OCI-LY7 (cell line): ENCODE data around the gene ATP1A2. TPM values are rescaled to one million over a fixed set of nuclear protein-coding genes. Genes with fewer than 3 reads are reported as not detected.

Experiments
- BruUV-seq: library from RNA; stranded (reverse); fragments of 400-500 nt; replicated peaks from 2 replicates; lab custom pipeline; 2021; lab: Mats Ljungman, UMichigan
- CTCF ChIA-PET: fragments of 300-600 bp; sonication (Branson Sonifier 250); formaldehyde crosslinking; loops from one replicate; lab custom pipeline; 2022; ENCODE audit warnings: antibody characterized with exemption; ENCODE audit not compliant: unreplicated experiment; lab: Charles Lee
- POLR2A ChIA-PET: fragments of 300-600 bp; sonication (Branson Sonifier 250); formaldehyde crosslinking; loops from one replicate; lab custom pipeline; 2022; ENCODE audit warnings: antibody characterized with exemption; lab: Charles Lee
- DNase-seq: peaks from one replicate; pipeline ENCODE4 v3.0.0-alpha.2; 2015; ENCODE audit warnings: low spot score
- H2AFZ ChIP-seq: fragments of 200-600 bp; sonication (generic), shearing (Covaris generic); 2 replicates; pipeline ENCODE4 v1.6.1; 2014; ENCODE audit warnings: mild to moderate bottlenecking, antibody characterized with exemption, low read length, moderate library complexity
- H3K27ac ChIP-seq: fragments of 200-600 bp; sonication (generic); 2 replicates; pipeline ENCODE4 v1.5.1; 2014; ENCODE audit warnings: mixed run types, low read depth, mild to moderate bottlenecking, moderate library complexity, low read length, inconsistent platforms; ENCODE audit not compliant: poor library complexity, severe bottlenecking
- H3K36me3 ChIP-seq: fragments of 200-600 bp; sonication (generic); 2 replicates; pipeline ENCODE4 v1.6.1; 2014; ENCODE audit warnings: mild to moderate bottlenecking, antibody characterized with exemption, low read length, moderate library complexity, mixed read lengths; ENCODE audit not compliant: insufficient read depth
- H3K4me1 ChIP-seq: fragments of 200-600 bp; sonication (generic); 2 replicates; pipeline ENCODE4 v1.5.1; 2014; ENCODE audit warnings: mild to moderate bottlenecking, low read length; ENCODE audit not compliant: insufficient read depth, poor library complexity, severe bottlenecking
- H3K4me2 ChIP-seq: fragments of 200-600 bp; sonication (generic); 2 replicates; pipeline ENCODE4 v1.6.1; 2014; ENCODE audit warnings: mild to moderate bottlenecking, low read length
- H3K4me3 ChIP-seq: fragments of 200-600 bp; sonication (generic); 2 replicates; pipeline ENCODE4 v1.5.1; 2014; ENCODE audit warnings: mild to moderate bottlenecking, low read depth, low read length; ENCODE audit not compliant: poor library complexity, severe bottlenecking
- H3K79me2 ChIP-seq: fragments of 200-600 bp; sonication (generic); 2 replicates; pipeline ENCODE4 v1.6.1; 2016; ENCODE audit warnings: low read depth, mild to moderate bottlenecking, low read length, moderate library complexity, mixed read lengths; ENCODE audit not compliant: insufficient read depth
- H3K9me2 ChIP-seq: fragments of 200-600 bp; sonication (generic); 2 replicates; pipeline ENCODE4 v1.6.1; 2016; ENCODE audit warnings: mild to moderate bottlenecking, low read length, mixed read lengths; ENCODE audit not compliant: insufficient read depth
- H3K9me3 ChIP-seq: fragments of 200-600 bp; sonication (generic); 2 replicates; pipeline ENCODE4 v1.6.1; 2014; ENCODE audit warnings: mild to moderate bottlenecking, mixed run types, low read length, mixed read lengths
- H4K20me1 ChIP-seq: fragments of 200-600 bp; sonication (generic); 2 replicates; pipeline ENCODE4 v1.6.1; 2014; ENCODE audit warnings: mild to moderate bottlenecking, antibody characterized with exemption, low read length, moderate library complexity, mixed read lengths; ENCODE audit not compliant: insufficient read depth
- EZH2phosphoT487 ChIP-seq: fragments of 200-600 bp; sonication (generic); IDR thresholded peaks from 2 replicates; pipeline ENCODE4 v1.6.1; 2018; ENCODE audit warnings: low read depth, borderline replicate concordance, mild to moderate bottlenecking, mixed run types, antibody characterized with exemption, low read length, moderate library complexity, mixed read lengths
- intact Hi-C: fragments of 100-400 bp; cut with micrococcal nuclease; formaldehyde crosslinking; loops from one replicate; pipeline ENCODE4 v1.10.0; 2022; ENCODE audit not compliant: unreplicated experiment
- total RNA-seq, 2 experiments: library from RNA; depleted of rRNA in 1 of 2; stranded (reverse); fragments of >200 nt in 1 of 2; shearing (Covaris generic) in 1 of 2; gene quantifications; 2 replicates each; pipeline ENCODE4 v1.2.3, GENCODE V29; 2014 to 2022
- TF ChIP-seq, protein P1 (sequence below): fragments of 200-600 bp; sonication (generic); conservative IDR thresholded peaks from 2 replicates; pipeline ENCODE4 v1.5.1; 2014; ENCODE audit warnings: mild to moderate bottlenecking, antibody characterized with exemption, low read length, moderate library complexity, mixed read lengths

ATP1A2 gene
- total RNA-seq, 2 experiments from 2014 or later = not detected

DNA sequence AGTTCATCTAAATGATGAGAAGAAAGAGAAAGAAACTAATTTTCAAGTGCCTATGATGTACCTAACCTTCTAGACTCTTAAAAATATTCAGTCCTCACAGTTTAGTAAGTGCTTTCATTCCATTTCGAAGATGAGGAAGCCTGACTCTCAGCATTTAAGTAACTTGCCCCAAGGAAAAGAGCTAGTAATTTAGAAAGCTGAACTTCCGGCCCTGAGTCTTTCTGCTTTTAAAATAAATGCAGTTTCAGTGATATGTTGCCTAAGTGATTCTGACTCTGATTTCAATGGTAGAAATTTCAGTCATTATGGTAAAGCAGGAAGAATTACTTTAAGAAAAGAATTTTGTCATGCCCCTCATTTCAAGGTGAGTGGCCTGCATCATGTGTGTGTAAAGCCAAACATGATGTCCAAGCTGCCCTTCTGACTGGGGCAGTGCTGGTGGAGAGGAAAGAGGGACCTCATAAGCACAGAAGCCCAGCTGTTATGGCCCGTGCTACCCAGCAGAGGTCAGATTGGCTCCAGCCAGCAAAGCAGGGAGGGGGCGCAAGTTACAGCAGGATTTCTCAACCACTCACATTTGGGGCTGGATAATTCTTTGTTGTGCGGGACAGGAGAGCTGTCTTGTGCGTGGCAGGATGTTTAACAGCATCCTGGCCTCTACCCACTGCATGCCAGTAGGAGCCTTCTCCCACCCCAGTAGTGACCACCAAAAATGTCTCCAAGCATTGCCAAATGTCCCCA lies 46.6 kb downstream of the ATP1A2 start:
- TF ChIP-seq, protein P1, sequence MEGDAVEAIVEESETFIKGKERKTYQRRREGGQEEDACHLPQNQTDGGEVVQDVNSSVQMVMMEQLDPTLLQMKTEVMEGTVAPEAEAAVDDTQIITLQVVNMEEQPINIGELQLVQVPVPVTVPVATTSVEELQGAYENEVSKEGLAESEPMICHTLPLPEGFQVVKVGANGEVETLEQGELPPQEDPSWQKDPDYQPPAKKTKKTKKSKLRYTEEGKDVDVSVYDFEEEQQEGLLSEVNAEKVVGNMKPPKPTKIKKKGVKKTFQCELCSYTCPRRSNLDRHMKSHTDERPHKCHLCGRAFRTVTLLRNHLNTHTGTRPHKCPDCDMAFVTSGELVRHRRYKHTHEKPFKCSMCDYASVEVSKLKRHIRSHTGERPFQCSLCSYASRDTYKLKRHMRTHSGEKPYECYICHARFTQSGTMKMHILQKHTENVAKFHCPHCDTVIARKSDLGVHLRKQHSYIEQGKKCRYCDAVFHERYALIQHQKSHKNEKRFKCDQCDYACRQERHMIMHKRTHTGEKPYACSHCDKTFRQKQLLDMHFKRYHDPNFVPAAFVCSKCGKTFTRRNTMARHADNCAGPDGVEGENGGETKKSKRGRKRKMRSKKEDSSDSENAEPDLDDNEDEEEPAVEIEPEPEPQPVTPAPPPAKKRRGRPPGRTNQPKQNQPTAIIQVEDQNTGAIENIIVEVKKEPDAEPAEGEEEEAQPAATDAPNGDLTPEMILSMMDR = peak; percentile 66
- TF ChIP-seq EZH2phosphoT487 = no peak
- POLR2A ChIA-PET = interaction anchor here (0.5 kb wide), 2 partner anchors 105 to 113 kb away, joined by 3 read pairs; no protein-coding TSS in a partner anchor
- no peak overlapping the region for H3K4me2 ChIP-seq
- H3K79me2 ChIP-seq = no peaks in the 10 kb centered on the region
- intact Hi-C loops = no loop called here
- H2AFZ ChIP-seq = 0 out of 2 replicates have a peak overlapping the region, but pooled peaks have one; percentile 30
- no peaks in the 10 kb centered on the region for H3K4me1 ChIP-seq
- no peak overlapping the region for H3K27ac ChIP-seq
- no peaks in the 10 kb centered on the region for H3K9me3 ChIP-seq
- peak; percentile 19 for DNase-seq
- CTCF ChIA-PET = no interaction called here
- BruUV-seq = no TSS peak
- H4K20me1 ChIP-seq = no peaks in the 10 kb centered on the region
- H3K4me3 ChIP-seq = no peak overlapping the region
- no peaks in the 10 kb centered on the region for H3K36me3 ChIP-seq
- H3K9me2 ChIP-seq = no peaks in the 10 kb centered on the region

DNA sequence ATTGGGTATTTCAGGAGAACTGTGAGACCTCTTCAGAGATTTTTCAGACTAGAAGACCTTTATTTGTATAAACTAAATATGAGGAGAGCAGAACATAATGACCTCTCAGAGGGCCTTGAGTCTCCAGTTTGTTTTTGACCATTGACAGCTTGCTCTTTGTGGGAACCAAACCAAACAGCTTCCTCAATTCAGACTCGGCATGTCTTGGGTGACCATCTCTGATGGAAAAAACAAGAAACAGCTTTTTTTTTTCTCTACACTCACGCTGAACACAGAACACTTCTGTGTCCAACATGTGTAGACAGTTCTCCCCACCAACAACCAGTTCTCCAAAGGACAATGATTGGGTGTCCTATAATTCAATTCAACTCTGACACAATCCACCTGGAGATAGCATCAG lies 47.4 kb downstream of the ATP1A2 start:
- H3K79me2 ChIP-seq = no peaks in the 10 kb centered on the region
- no peaks in the 10 kb centered on the region for H3K36me3 ChIP-seq
- H4K20me1 ChIP-seq = no peaks in the 10 kb centered on the region
- TF ChIP-seq, protein P1 = no peak
- no peak for TF ChIP-seq EZH2phosphoT487
- no peak overlapping the region for H3K4me2 ChIP-seq
- no peak overlapping the region for H2AFZ ChIP-seq
- no TSS peak for BruUV-seq
- no peaks in the 10 kb centered on the region for H3K4me1 ChIP-seq
- DNase-seq = no peak
- ChIA-PET CTCF (no interaction called here), POLR2A (interaction anchor here (0.5 kb wide), 2 partner anchors 104 to 112 kb away, joined by 3 read pairs; no protein-coding TSS in a partner anchor)
- no peaks in the 10 kb centered on the region for H3K9me2 ChIP-seq
- no peaks in the 10 kb centered on the region for H3K9me3 ChIP-seq
- intact Hi-C loops = no loop called here
- H3K27ac ChIP-seq = no peak overlapping the region
- no peak overlapping the region for H3K4me3 ChIP-seq

DNA sequence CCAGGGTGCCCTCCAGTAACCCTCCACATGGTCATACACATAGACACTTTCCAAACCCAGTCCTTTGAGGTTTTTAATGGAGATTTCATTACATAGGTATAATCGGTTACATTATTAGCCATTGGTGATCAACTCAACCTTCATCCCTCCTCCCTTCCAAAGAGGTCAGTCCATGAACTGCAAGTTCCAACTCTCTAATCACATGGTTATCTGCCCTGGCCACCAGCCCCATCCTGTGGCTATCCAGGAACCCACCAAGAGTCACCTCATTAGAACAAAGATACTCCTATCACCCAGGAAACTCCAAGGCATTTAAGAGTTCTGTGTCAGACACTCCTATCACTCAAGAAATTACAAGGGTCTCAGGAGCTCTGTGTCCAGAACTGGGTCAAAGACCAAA lies 48.1 kb downstream of the ATP1A2 start:
- Histone ChIP-seq H2AFZ (no peak overlapping the region), H3K27ac (no peak overlapping the region), H3K36me3 (no peaks in the 10 kb centered on the region), H3K79me2 (no peaks in the 10 kb centered on the region), H3K4me1 (no peaks in the 10 kb centered on the region), H3K9me3 (no peaks in the 10 kb centered on the region), H4K20me1 (no peaks in the 10 kb centered on the region), H3K9me2 (no peaks in the 10 kb centered on the region), H3K4me3 (no peak overlapping the region), H3K4me2 (no peak overlapping the region)
- POLR2A ChIA-PET = no interaction called here
- no peak for DNase-seq
- CTCF ChIA-PET = no interaction called here
- intact Hi-C loops = no loop called here
- no peak for TF ChIP-seq EZH2phosphoT487
- TF ChIP-seq, protein P1 = no peak
- BruUV-seq = no TSS peak
